ENCODE results near the gene CRB2. TPM values are rescaled to one million over a fixed set of nuclear protein-coding genes. Genes with fewer than 3 reads are reported as not detected.

The CRB2 gene
- total and polyA plus RNA-seq, 2 of the 4 experiments (the other 2 are of a cell fraction), result not detected

DNA sequence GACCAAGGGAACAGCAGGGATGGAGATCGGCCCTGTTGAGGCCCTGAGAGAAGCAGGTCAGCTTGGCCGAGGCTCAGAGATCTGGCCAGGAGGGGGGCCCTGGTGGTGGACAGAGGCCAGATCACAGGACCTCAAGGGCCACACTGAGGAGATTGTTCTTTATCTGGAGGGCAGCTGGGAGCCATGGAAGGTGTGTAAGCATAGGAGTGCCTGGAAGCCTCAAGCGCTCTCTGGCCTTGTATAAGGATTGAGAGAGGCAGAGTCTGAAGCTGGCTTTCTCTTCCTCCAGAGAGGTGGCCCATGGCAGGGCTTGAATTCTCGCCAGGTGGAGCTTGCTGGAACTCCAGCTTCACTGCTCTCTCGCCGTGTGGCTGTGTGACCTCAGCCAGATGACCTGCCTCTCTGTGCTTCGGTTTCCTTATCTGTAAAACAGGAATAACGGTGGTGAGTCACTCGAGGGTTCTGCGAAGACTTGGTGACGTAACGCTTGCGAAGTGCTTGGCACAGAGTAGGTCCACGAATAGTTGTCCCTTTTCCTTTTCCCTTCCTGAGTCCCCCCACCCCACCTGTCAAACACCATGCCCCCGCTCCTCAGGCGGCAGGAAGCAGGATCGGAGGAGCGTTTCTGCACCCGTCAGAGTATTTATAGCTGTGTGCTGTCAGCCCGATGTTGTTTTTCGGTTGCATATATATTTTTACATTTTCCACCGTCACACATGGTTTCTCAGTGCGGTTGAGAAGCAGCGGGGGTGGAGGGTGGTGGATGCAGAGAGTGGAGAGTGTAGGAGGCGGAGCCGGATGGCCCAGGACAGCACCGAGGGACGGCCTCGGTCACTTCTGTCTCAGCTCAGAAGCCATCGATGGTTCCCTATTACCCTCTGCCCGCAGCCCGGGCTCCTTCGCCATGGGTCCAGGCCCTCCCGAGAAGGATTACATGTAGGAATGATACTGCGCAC lies 17.0 kb upstream of the CRB2 start:
- Histone ChIP-seq H4K8ac (ENCODE audit: low read depth in 2 of 2, low read length in 2 of 2) (no peak overlapping the region), H4K91ac (ENCODE audit: insufficient read depth, low read depth, low read length) (no peak overlapping the region), H3K9me1 (ENCODE audit: insufficient read depth, low read length) (no peaks in the 10 kb centered on the region; the same call in 1 of the 2 replicates), H3K27me3 (ENCODE audit: control insufficient read depth, insufficient read depth, low read length) (peaks cover 6% of the 10 kb centered on the region), H3K9me3 (ENCODE audit: control insufficient read depth, insufficient read depth, low read length) (no peaks in the 10 kb centered on the region), H3K4me1 (ENCODE audit: control insufficient read depth, insufficient read depth, low read length) (peaks cover 4% of the 10 kb centered on the region; the same call in 1 of the 2 replicates), H3K23ac (ENCODE audit: low read depth, low read length) (no peak overlapping the region), H3K4ac (ENCODE audit: low read depth, low read length) (no peak overlapping the region), H2AK9ac (replicated peaks; ENCODE audit: low read depth, low read length, poor library complexity) (no peak overlapping the region), H2BK20ac (ENCODE audit: low read depth, low read length) (no peak overlapping the region), H2BK120ac (ENCODE audit: low read depth, low read length) (no peak overlapping the region), H4K5ac (ENCODE audit: low read depth, low read length) (no peak overlapping the region), H3K9ac (ENCODE audit: low read depth, low read length) (no peak overlapping the region), H2BK5ac (ENCODE audit: low read depth, low read length, poor library complexity, severe bottlenecking) (no peak overlapping the region), H3K4me3 (ENCODE audit: insufficient read depth, low read depth, low read length) (no peak overlapping the region), H2AK5ac (ENCODE audit: low read depth, low read length) (no peak overlapping the region), H3K4me2 (ENCODE audit: low read depth, low read length) (no peak overlapping the region), H3K56ac (ENCODE audit: extremely low read depth, insufficient read depth, low read length) (no peak overlapping the region), H4K20me1 (ENCODE audit: insufficient read depth, low read length) (no peaks in the 10 kb centered on the region), H3K14ac (replicated peaks; ENCODE audit: low read depth, low read length) (no peak overlapping the region), H3K79me1 (ENCODE audit: low read depth in 1 of 2, low read length in 2 of 2) (no peaks in the 10 kb centered on the region), H2BK15ac (ENCODE audit: low read depth, low read length) (no peak overlapping the region), H3K18ac (ENCODE audit: low read depth, low read length) (no peak overlapping the region), H2AFZ (replicated peaks; ENCODE audit: low read length, poor library complexity) (no peak overlapping the region), H3K27ac (ENCODE audit: insufficient read depth, low read length) (no peak overlapping the region), H3K36me3 (ENCODE audit: control insufficient read depth, insufficient read depth, low read length) (no peaks in the 10 kb centered on the region)
- no TSS peak for BruUV-seq (replicated peaks)
- ChIA-PET POLR2A (ENCODE audit: unreplicated experiment) (no interaction called here), CTCF (no interaction called here)
- TF ChIP-seq CHD1 (IDR thresholded peaks at IDR 0.05; ENCODE audit: low read depth, low read length) (no peak), SMC3 (IDR thresholded peaks at IDR 0.05; ENCODE audit: low read depth, low read length) (no peak), RCOR1 (IDR thresholded peaks at IDR 0.05; ENCODE audit: insufficient replicate concordance, low read length) (no peak), NFE2L2 (IDR thresholded peaks at IDR 0.05; ENCODE audit: low read depth, low read length) (no peak), MXI1 (IDR thresholded peaks at IDR 0.05; ENCODE audit: borderline replicate concordance, low read depth, low read length) (no peak), MAFK (IDR thresholded peaks at IDR 0.05; ENCODE audit: low read depth, low read length) (no peak), CEBPB (IDR thresholded peaks at IDR 0.05; ENCODE audit: low read depth, low read length) (no peak), RFX5 (IDR thresholded peaks at IDR 0.05; ENCODE audit: low read depth, low read length) (no peak), BHLHE40 (IDR thresholded peaks at IDR 0.05; ENCODE audit: low read depth, low read length) (no peak)
- TF ChIP-seq, protein P1, sequence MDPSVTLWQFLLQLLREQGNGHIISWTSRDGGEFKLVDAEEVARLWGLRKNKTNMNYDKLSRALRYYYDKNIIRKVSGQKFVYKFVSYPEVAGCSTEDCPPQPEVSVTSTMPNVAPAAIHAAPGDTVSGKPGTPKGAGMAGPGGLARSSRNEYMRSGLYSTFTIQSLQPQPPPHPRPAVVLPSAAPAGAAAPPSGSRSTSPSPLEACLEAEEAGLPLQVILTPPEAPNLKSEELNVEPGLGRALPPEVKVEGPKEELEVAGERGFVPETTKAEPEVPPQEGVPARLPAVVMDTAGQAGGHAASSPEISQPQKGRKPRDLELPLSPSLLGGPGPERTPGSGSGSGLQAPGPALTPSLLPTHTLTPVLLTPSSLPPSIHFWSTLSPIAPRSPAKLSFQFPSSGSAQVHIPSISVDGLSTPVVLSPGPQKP (IDR thresholded peaks at IDR 0.05; ENCODE audit: borderline replicate concordance, low read depth, low read length), result no peak
- dilution Hi-C loops (cut with HindIII; ENCODE audit: low sequenced_read_pairs, unreplicated experiment) (no loop called here), intact Hi-C loops (cut with micrococcal nuclease) (loop anchor here (5.0 kb wide), 1 partner anchor 72 kb away; the partner anchor contains the start of gene STRBP), in situ Hi-C loops (cut with MboI; ENCODE audit: low sequenced_read_pairs) (loop anchor here (25.0 kb wide), 1 partner anchor 502 kb away; the partner anchor contains the start of gene PDCL)
- ATAC-seq (ENCODE audit: low read depth), result no peak
- 73% methylated on average over 10 of the region's 35 CpGs; no CpG with 5 or more reads in 1 of the 2 experiments for WGBS, 2 experiments (ENCODE audit: extremely low coverage in 2 of 2, insufficient read length in 1 of 2)
- DNase-seq, result no peak

All from IMR-90 (cell line).